ENCODE measurements around the gene FOXO1.

FOXO1 gene

DNA sequence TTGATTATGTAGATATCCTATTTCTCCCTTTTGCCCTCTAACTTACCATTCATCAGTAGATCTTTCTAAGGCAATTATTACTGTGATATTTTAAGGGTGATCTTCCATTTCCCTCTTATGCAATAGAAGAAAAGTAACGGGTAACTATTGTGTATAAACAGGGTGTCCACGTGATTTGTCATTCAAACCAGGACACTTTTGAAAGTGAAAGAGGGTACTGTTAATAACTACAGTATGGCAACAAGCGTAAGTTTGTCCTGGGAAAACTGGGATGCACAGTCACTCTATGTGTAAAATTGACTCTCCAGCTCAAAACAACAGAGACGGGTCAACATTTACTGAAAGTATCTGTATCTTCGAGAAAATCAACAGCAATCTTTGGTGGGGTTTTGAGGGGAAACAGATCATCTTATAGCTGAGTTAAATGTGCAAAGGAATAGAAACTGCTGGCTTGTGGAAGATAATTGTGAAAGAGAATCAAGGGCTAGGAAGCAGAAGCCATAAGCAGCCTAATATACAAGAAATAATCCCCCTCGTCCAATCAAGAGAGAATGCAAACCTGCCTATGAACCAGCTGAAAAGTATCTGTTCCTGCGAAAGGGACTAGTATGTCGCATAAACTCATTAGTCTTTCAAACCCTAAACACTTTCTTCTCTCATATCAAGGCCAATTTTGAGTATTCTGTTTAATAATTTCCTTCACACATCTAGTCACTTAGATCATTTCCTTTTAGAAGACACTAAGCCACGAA is 126.7 kb downstream of the FOXO1 start:
- DNase-seq: no peak

GRCh38 chr13:40537146-40537895 is 129.1 kb downstream of the FOXO1 start:
- no peak for DNase-seq

- DNase-seq: no peak
Observed at GRCh38 chr13:40536443-40537113, 129.9 kb downstream of the FOXO1 start.

DNA sequence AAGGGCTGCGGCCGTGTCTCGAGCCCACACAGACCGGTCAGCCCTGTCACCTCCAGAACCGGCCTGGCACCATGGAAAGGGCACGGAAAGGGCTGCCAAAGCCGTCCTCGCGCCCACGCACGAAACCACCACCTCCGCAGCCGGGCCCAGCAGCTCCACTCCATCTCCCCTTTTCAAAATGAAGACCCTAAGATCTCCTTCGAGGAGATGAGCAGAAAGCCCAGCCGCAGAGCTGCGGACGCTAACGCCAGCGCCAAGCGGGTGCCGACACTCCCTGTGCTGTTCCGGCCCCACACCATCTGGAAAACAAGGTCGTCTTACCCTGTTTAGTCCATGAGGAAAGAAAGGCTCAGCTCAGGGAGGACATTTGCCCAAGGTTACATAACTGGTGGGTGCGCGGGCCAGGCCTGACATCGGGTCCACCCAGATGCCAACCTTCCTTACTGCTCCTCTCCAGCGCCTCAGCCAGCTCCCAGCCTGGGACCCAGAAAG is 131.1 kb downstream of the FOXO1 start:
- no peak for DNase-seq

DNA sequence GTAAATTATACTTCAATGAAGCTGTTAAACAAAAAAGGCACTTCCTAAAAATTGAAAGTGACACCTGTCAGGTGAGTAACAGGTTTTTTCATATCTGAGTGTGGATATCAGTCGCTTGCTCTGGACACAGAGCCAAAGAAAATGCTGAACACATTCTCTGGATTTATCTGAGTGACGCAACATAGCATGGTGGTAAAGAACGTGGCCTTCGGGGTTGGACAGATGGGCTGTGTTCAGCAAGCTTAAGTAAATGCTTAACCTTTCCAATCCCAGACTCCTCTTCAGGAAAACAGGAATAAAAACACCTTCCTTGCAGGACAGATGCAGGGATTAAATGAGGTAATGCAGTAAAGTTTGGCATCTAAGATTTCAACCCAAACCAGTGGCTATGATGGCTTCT is 132.0 kb downstream of the FOXO1 start:
- no peak for DNase-seq

DNA sequence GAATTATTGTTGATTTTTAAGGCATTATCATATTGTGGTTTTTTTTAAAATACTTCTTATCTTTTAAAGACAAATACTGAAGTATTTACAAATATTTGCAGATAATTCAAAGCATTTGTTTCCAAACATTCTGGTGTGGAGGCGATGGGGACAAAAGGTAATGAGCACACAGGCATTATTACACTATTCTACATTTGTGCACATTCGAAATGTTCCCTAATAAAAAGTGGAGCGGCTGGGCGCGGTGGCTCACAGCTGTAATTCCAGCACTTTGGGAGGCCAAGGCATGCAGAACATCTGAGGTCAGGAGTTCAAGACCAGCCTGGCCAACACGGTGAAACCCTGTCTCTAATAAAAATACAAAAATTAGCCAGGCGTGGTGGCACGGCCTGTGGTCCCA is 133.4 kb downstream of the FOXO1 start:
- no peak for DNase-seq

GRCh38 chr13:40530961-40531360 is 135.5 kb downstream of the FOXO1 start:
- DNase-seq: no peak

DNA sequence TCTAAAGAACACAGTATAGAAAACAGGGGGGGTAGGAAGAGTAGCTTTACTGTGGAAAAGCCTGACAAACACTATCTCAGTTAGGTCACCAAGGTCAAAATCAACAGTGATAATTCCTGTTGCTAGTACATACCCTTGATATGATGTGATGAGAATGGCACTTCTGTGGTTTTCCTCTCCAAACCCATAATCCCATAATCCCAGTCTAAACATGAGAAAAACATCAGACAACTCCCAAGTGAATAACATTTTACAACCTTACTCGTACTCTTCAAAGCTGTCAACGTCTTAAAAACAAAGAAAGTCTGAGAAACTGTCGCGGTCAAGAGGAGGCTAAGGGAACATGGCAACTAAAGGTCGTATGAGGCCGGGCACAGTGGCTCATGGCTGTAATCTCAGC is 137.6 kb downstream of the FOXO1 start:
- no peak for DNase-seq

DNA sequence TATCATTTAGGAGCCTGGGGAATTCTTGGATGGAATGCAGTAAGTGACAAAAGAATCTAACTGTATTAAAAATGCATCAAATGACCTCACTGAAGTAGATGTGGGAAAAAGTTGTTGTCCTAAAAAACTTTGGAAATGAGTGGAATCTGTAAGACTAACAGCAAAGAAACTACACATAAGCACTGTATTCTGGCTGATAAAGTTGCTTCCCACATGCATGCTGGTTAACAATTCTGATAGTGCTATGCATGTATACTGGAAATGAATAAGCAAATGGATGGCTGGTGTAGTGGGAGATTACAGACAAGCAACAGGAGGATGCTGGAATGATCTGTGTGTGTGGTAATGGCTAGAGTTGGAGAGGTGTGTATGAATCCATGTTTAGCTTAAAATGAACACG is 138.5 kb downstream of the FOXO1 start:
- no peak for DNase-seq

DNA sequence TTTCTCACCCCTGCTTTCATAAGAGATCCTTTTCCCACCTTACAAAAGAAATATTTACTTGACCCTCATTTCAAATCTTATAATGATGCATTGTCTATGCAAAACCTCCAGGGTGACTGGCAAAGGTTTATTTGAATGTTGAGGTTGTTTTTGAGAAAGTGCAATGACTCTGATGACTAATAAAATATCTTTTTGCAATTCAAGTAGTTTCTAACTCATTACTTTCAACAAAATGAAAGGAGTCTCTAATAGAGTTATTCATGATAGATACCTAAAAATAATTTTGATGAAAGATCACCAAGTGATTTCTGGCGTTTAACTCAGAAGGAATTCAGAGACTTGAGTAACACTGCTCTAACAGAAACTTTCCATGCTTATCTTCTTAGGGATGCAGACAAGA is 144.2 kb downstream of the FOXO1 start:
- DNase-seq: no peak

- peak in 1 of 2 experiments; percentile 22 for DNase-seq
Observed at GRCh38 chr13:40520916-40521315, 145.5 kb downstream of the FOXO1 start.

DNA sequence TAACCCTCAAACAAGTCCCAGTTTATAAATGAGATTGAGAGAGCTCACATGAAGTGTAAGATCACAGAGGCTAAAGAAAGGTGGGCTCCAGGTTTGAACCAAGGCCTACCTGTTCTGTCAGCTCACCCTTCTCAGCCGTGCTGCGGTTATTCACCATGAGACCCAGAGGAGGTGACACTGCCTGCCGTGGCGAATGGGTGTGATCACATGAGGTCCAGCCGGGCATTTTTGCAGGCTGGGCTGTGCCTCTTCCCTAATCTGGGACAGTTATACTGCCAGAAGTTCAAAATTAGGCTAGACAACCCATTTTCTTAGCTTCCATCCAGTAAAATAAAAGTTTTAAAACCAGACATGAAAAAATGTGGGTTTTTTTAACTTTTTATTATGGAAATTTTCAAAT is 146.8 kb downstream of the FOXO1 start:
- DNase-seq: no peak

- DNase-seq: peak; percentile 76 to 81
Observed at GRCh38 chr13:40518481-40518882, 148.0 kb downstream of the FOXO1 start.

GRCh38 chr13:40517486-40518480 is 148.7 kb downstream of the FOXO1 start:
- peak; percentile 30 to 34 for DNase-seq

- no peak for DNase-seq
Observed at GRCh38 chr13:40515702-40516101, 150.7 kb downstream of the FOXO1 start.

GRCh38 chr13:40514802-40515201 is 151.6 kb downstream of the FOXO1 start:
- no peak for DNase-seq

DNA sequence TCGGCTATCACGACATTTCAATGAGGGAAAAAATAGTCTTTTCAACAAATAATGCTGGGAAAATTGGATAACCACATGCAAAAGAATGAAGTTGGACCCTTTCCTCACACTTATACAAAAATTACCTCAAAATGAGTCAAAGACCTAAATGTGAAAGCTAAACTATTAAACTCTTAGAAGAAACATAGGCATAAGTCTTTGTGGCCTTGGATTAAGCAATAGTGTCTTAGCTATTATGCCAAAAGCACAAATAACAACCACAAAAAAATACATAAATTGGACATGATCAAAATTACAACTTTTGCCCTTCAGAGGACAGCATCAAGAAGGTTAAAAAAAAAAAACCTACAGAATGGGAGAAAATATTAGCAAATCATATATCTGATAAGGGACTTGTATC is 156.6 kb downstream of the FOXO1 start:
- DNase-seq: no peak

GRCh38 chr13:40508767-40509342 is 157.6 kb downstream of the FOXO1 start:
- no peak for DNase-seq

- DNase-seq: no peak
Observed at GRCh38 chr13:40508127-40508526, 158.3 kb downstream of the FOXO1 start.

- DNase-seq: no peak
Observed at GRCh38 chr13:40506592-40507446, 159.6 kb downstream of the FOXO1 start.
